SK-N-SH (cell line): ENCODE data around the gene PDE9A.

Source experiments
- EP300 ChIP-seq, 2 experiments: IDR thresholded peaks; 2 replicates each; pipeline versions ENCODE4 v1.4.0 to v1.6.1; 2012; ENCODE audit warnings: borderline replicate concordance in 1 of 2, low read depth in 1 of 2, low read length in 1 of 2
- EZH2phosphoT487 ChIP-seq: fragments of 200-600 bp; sonication (generic); IDR thresholded peaks from 2 replicates; pipeline ENCODE4 v1.6.1; 2017; ENCODE audit warnings: low read depth, mixed run types, mild to moderate bottlenecking, antibody characterized with exemption, moderate library complexity, borderline replicate concordance
- GATA2 ChIP-seq: sonication (generic); formaldehyde crosslinking; IDR thresholded peaks from 2 replicates; pipeline ENCODE4 v1.5.0; 2020; ENCODE audit warnings: mild to moderate bottlenecking, missing genetic modification reagents
- NRF1 ChIP-seq: IDR thresholded peaks from 2 replicates; pipeline ENCODE4 v1.6.1; 2012; ENCODE audit warnings: low read depth, mild to moderate bottlenecking, low read length
- POLR2AphosphoS5 ChIP-seq: IDR thresholded peaks from 2 replicates; pipeline ENCODE4 v1.6.1; 2012; ENCODE audit warnings: low read depth, low read length
- RAD21 ChIP-seq: IDR thresholded peaks from 2 replicates; pipeline ENCODE4 v1.6.1; 2012; ENCODE audit warnings: mild to moderate bottlenecking, low read length
- RFX5 ChIP-seq: IDR thresholded peaks from 2 replicates; pipeline ENCODE4 v1.6.1; 2012; ENCODE audit warnings: mild to moderate bottlenecking, improper control_type of control experiment, low read length
- RXRA ChIP-seq: IDR thresholded peaks from 2 replicates; pipeline ENCODE4 v1.4.0; 2012; ENCODE audit warnings: low read depth, mild to moderate bottlenecking, borderline replicate concordance
- TF ChIP-seq, protein P1 (sequence below): fragments of 200-600 bp; sonication (generic); IDR thresholded peaks from 2 replicates; pipeline ENCODE4 v1.6.1; 2017; ENCODE audit warnings: antibody characterized with exemption, mild to moderate bottlenecking, moderate library complexity
- TF ChIP-seq, protein P2 (sequence below): IDR thresholded peaks from 2 replicates; pipeline ENCODE4 v1.4.0; 2012; ENCODE audit warnings: low read depth
- TF ChIP-seq, protein P3 (sequence below): IDR thresholded peaks from 2 replicates; pipeline ENCODE4; 2012
- TF ChIP-seq, protein P4 (sequence below): IDR thresholded peaks from 2 replicates; pipeline ENCODE4 v1.4.0; 2012; ENCODE audit warnings: low read depth, borderline replicate concordance
- TF ChIP-seq, protein P5 (sequence below): fragments of 150-350 bp; IDR thresholded peaks from 2 replicates; pipeline ENCODE4 v1.6.1; 2017; ENCODE audit warnings: antibody characterized with exemption, low read length, low read depth, borderline replicate concordance

DNA sequence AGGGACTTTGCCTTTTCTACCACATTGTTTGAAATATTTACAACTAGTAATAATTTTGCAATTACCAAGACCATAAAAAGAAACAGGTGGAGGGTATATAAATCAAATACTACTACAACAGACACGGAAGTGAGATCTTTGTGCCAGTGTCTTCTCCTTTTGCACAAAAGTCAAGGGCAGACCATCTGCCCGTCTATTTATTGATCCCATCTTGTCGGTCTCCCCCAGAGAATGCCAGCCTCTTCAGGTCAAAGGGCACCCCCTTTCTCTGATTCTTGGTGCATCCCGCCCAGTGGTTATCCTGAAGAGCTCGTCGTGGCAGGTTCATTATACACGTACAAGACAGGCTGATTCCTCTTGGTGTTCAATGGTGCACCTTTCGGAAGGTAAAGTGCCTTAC lies 4.8 kb upstream of the PDE9A start:
- no peak for TF ChIP-seq RXRA
- no peak for TF ChIP-seq NRF1
- TF ChIP-seq, protein P1, sequence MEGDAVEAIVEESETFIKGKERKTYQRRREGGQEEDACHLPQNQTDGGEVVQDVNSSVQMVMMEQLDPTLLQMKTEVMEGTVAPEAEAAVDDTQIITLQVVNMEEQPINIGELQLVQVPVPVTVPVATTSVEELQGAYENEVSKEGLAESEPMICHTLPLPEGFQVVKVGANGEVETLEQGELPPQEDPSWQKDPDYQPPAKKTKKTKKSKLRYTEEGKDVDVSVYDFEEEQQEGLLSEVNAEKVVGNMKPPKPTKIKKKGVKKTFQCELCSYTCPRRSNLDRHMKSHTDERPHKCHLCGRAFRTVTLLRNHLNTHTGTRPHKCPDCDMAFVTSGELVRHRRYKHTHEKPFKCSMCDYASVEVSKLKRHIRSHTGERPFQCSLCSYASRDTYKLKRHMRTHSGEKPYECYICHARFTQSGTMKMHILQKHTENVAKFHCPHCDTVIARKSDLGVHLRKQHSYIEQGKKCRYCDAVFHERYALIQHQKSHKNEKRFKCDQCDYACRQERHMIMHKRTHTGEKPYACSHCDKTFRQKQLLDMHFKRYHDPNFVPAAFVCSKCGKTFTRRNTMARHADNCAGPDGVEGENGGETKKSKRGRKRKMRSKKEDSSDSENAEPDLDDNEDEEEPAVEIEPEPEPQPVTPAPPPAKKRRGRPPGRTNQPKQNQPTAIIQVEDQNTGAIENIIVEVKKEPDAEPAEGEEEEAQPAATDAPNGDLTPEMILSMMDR: no peak
- TF ChIP-seq EZH2phosphoT487: no peak
- TF ChIP-seq, protein P2, sequence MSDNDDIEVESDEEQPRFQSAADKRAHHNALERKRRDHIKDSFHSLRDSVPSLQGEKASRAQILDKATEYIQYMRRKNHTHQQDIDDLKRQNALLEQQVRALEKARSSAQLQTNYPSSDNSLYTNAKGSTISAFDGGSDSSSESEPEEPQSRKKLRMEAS: no peak
- TF ChIP-seq, protein P3, sequence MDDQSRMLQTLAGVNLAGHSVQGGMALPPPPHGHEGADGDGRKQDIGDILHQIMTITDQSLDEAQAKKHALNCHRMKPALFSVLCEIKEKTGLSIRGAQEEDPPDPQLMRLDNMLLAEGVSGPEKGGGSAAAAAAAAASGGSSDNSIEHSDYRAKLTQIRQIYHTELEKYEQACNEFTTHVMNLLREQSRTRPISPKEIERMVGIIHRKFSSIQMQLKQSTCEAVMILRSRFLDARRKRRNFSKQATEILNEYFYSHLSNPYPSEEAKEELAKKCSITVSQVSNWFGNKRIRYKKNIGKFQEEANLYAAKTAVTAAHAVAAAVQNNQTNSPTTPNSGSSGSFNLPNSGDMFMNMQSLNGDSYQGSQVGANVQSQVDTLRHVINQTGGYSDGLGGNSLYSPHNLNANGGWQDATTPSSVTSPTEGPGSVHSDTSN: no peak
- TF ChIP-seq, protein P4, sequence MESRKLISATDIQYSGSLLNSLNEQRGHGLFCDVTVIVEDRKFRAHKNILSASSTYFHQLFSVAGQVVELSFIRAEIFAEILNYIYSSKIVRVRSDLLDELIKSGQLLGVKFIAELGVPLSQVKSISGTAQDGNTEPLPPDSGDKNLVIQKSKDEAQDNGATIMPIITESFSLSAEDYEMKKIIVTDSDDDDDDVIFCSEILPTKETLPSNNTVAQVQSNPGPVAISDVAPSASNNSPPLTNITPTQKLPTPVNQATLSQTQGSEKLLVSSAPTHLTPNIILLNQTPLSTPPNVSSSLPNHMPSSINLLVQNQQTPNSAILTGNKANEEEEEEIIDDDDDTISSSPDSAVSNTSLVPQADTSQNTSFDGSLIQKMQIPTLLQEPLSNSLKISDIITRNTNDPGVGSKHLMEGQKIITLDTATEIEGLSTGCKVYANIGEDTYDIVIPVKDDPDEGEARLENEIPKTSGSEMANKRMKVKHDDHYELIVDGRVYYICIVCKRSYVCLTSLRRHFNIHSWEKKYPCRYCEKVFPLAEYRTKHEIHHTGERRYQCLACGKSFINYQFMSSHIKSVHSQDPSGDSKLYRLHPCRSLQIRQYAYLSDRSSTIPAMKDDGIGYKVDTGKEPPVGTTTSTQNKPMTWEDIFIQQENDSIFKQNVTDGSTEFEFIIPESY: no peak
- TF ChIP-seq POLR2AphosphoS5: no peak
- TF ChIP-seq RFX5: no peak
- TF ChIP-seq RAD21: no peak
- TF ChIP-seq, protein P5, sequence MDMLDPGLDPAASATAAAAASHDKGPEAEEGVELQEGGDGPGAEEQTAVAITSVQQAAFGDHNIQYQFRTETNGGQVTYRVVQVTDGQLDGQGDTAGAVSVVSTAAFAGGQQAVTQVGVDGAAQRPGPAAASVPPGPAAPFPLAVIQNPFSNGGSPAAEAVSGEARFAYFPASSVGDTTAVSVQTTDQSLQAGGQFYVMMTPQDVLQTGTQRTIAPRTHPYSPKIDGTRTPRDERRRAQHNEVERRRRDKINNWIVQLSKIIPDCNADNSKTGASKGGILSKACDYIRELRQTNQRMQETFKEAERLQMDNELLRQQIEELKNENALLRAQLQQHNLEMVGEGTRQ: no peak
- TF ChIP-seq GATA2 (CRISPR knock-in tag): no peak
- TF ChIP-seq EP300 (IDR thresholded peaks at IDR 0.05; ENCODE audit: borderline replicate concordance in 1 of 2, low read depth in 1 of 2, low read length in 1 of 2): no peak
